ENCODE results near the gene B3GALNT2. TPM values are rescaled to one million over a fixed set of nuclear protein-coding genes. Genes with fewer than 3 reads are reported as not detected.

The B3GALNT2 gene
- polyA plus RNA-seq, 3 donors, result 8.9 to 11.8 (median 10.4) TPM

GRCh38 chr1:235415008-235415904 lies 89.0 kb downstream of the B3GALNT2 start:
- H3K4me3 ChIP-seq (replicated peaks in 1 of 3; ENCODE audit: low read depth in 2 of 3, low read length in 3 of 3), result no peak overlapping the region
- Mint-ChIP-seq H3K27ac (no peak overlapping the region), H3K36me3 (peaks cover 11 to 34% of the 10 kb centered on the region in 2 donors), H3K4me3 (no peak overlapping the region), H3K9me3 (peaks cover 0 to 3% (median 0%) of the 10 kb centered on the region in 7 donors), H3K27me3 (ENCODE audit: low read depth in 3 of 3) (no peaks in the 10 kb centered on the region), H3K4me1 (peaks cover 6% of the 10 kb centered on the region)
- intact Hi-C loops (cut with micrococcal nuclease), result loop anchor here (2.0 to 10.0 kb wide), 4 partner anchors 162 to 930 kb away; no protein-coding TSS in a partner anchor
- peak; percentile 40 to 57 (median 54) for DNase-seq
- H3K4me2 ChIP-seq (replicated peaks; ENCODE audit: extremely low read depth, low read length, poor library complexity, severe bottlenecking), result no peak overlapping the region
- H3K27me3 ChIP-seq (ENCODE audit: control insufficient read depth in 2 of 2, insufficient read depth in 2 of 2, low read length in 2 of 2), result no peaks in the 10 kb centered on the region
- H3K27ac ChIP-seq (ENCODE audit: low read depth in 1 of 2, low read length in 2 of 2), result no peak overlapping the region
- TF ChIP-seq CTCF (IDR thresholded peaks at IDR 0.05), result peak; percentile 88
- no peak overlapping the region for H2AFZ ChIP-seq (ENCODE audit: insufficient read depth, low read depth, low read length, poor library complexity, severe bottlenecking)
- 83% methylated on average over 1 of the region's 7 CpGs for WGBS (ENCODE audit: insufficient coverage)
- H3K9me3 ChIP-seq (replicated peaks in 1 of 2; ENCODE audit: control insufficient read depth in 1 of 2, insufficient read depth in 1 of 2, low read length in 2 of 2), result no peaks in the 10 kb centered on the region
- H3K36me3 ChIP-seq (replicated peaks in 1 of 2; ENCODE audit: control insufficient read depth in 1 of 2, insufficient read depth in 2 of 2, low read length in 2 of 2), result peaks cover 11 to 18% of the 10 kb centered on the region in 2 donors
- no peaks in the 10 kb centered on the region for H3K79me2 ChIP-seq (ENCODE audit: insufficient read depth, low read length)
- no peaks in the 10 kb centered on the region for H3K4me1 ChIP-seq (ENCODE audit: control insufficient read depth in 1 of 2, insufficient read depth in 2 of 2, low read length in 2 of 2)
- peaks cover 5% of the 10 kb centered on the region for H4K20me1 ChIP-seq (ENCODE audit: insufficient read depth, low read length)
- no peak overlapping the region for H3K9ac ChIP-seq (ENCODE audit: insufficient read depth, low read length, poor library complexity, severe bottlenecking)

- Histone ChIP-seq H3K9me3 (replicated peaks in 1 of 2; ENCODE audit: control insufficient read depth in 1 of 2, insufficient read depth in 1 of 2, low read length in 2 of 2) (no peaks in the 10 kb centered on the region), H3K27ac (ENCODE audit: low read depth in 1 of 2, low read length in 2 of 2) (no peak overlapping the region), H3K4me2 (replicated peaks; ENCODE audit: extremely low read depth, low read length, poor library complexity, severe bottlenecking) (no peak overlapping the region), H3K9ac (ENCODE audit: insufficient read depth, low read length, poor library complexity, severe bottlenecking) (no peak overlapping the region), H3K4me3 (replicated peaks in 1 of 3; ENCODE audit: low read depth in 2 of 3, low read length in 3 of 3) (no peak overlapping the region), H3K4me1 (ENCODE audit: control insufficient read depth in 1 of 2, insufficient read depth in 2 of 2, low read length in 2 of 2) (no peaks in the 10 kb centered on the region), H3K79me2 (ENCODE audit: insufficient read depth, low read length) (no peaks in the 10 kb centered on the region), H2AFZ (ENCODE audit: insufficient read depth, low read depth, low read length, poor library complexity, severe bottlenecking) (no peak overlapping the region), H3K36me3 (replicated peaks in 1 of 2; ENCODE audit: control insufficient read depth in 1 of 2, insufficient read depth in 2 of 2, low read length in 2 of 2) (peaks cover 4 to 9% of the 10 kb centered on the region in 2 donors), H3K27me3 (ENCODE audit: control insufficient read depth in 2 of 2, insufficient read depth in 2 of 2, low read length in 2 of 2) (no peaks in the 10 kb centered on the region), H4K20me1 (ENCODE audit: insufficient read depth, low read length) (no peaks in the 10 kb centered on the region)
- intact Hi-C loops (cut with micrococcal nuclease), result loop anchor here in 1 of 2 donors (10.0 kb wide), 2 partner anchors 307 to 927 kb away; no protein-coding TSS in a partner anchor
- TF ChIP-seq CTCF (IDR thresholded peaks at IDR 0.05), result no peak
- 92% methylated on average over 2 of the region's 5 CpGs for WGBS (ENCODE audit: insufficient coverage)
- H3K4me3 Mint-ChIP-seq, result no peak overlapping the region
- no peak for DNase-seq
- no peaks in the 10 kb centered on the region for H3K9me3 Mint-ChIP-seq
- peaks cover 5% of the 10 kb centered on the region for H3K4me1 Mint-ChIP-seq
- H3K36me3 Mint-ChIP-seq, result peaks cover 7 to 11% of the 10 kb centered on the region in 2 donors
- H3K27ac Mint-ChIP-seq, result peak overlapping the region in 2 of 7 donors; percentile 18 to 47
- no peaks in the 10 kb centered on the region for H3K27me3 Mint-ChIP-seq (ENCODE audit: low read depth in 3 of 3)
These were observed 92.5 kb downstream of the B3GALNT2 start for GRCh38 chr1:235411489-235412486.

All from CD14-positive monocyte (primary cell).